NCI-H1048 (cell line): Measurements from ENCODE around the gene SIGLEC1.

Experiments used
- DNase-seq: peaks from one replicate; lab custom pipeline; 2025; lab: John Stamatoyannopoulos, UW

The SIGLEC1 gene

GRCh38 chr20:3712279-3712873, at the start of gene SIGLEC1:
SIGLEC1 (minus strand) TSS chr20:3712600; CDS start chr20:3707128, 5,472 bp downstream.
- no peak for DNase-seq

- DNase-seq, result no peak
Measured at GRCh38 chr20:3760655-3761348, 48.4 kb upstream of the SIGLEC1 start.

- DNase-seq, result no peak
Measured at GRCh38 chr20:3759884-3760283, 47.5 kb upstream of the SIGLEC1 start.

- no peak for DNase-seq
Measured at GRCh38 chr20:3759316-3759823, 47.0 kb upstream of the SIGLEC1 start.

- DNase-seq, result no peak
Measured at GRCh38 chr20:3758566-3758965, 46.2 kb upstream of the SIGLEC1 start.

- no peak for DNase-seq
Measured at GRCh38 chr20:3757268-3757667, 44.9 kb upstream of the SIGLEC1 start.

GRCh38 chr20:3755814-3756480, 43.5 kb upstream of the SIGLEC1 start:
- DNase-seq, result no peak

- DNase-seq, result no peak
Measured at GRCh38 chr20:3755269-3755668, 42.9 kb upstream of the SIGLEC1 start.

GRCh38 chr20:3754276-3754630, 41.9 kb upstream of the SIGLEC1 start:
- DNase-seq, result no peak

- DNase-seq, result no peak
Measured at GRCh38 chr20:3753501-3754275, 41.3 kb upstream of the SIGLEC1 start.

GRCh38 chr20:3753098-3753497, 40.7 kb upstream of the SIGLEC1 start:
- DNase-seq, result no peak

GRCh38 chr20:3752386-3752759, 40.0 kb upstream of the SIGLEC1 start:
- no peak for DNase-seq

- DNase-seq, result no peak
Measured at GRCh38 chr20:3751675-3752385, 39.4 kb upstream of the SIGLEC1 start.

GRCh38 chr20:3751305-3751674, 38.9 kb upstream of the SIGLEC1 start:
- DNase-seq, result no peak

- no peak for DNase-seq
Measured at GRCh38 chr20:3749689-3750531, 37.5 kb upstream of the SIGLEC1 start.

GRCh38 chr20:3749087-3749688, 36.8 kb upstream of the SIGLEC1 start:
- no peak for DNase-seq

- no peak for DNase-seq
Measured at GRCh38 chr20:3748073-3748472, 35.7 kb upstream of the SIGLEC1 start.

- no peak for DNase-seq
Measured at GRCh38 chr20:3747471-3747870, 35.1 kb upstream of the SIGLEC1 start.

- DNase-seq, result no peak
Measured at GRCh38 chr20:3745686-3746173, 33.3 kb upstream of the SIGLEC1 start.
